GM06990 (cell line): ENCODE data around the gene RPTOR.
"Not testable (repeated sequence)": the region's sequence is repeated elsewhere in the genome, so short reads cannot be mapped to it uniquely, and the experiment has no call there.

Source experiments
- DNase-seq: peaks from one replicate; pipeline ENCODE4 v3.0.0-alpha.2; 2011; ENCODE audit not compliant: insufficient read length; ENCODE audit errors: extremely low read depth
- H3K27me3 ChIP-seq: replicated peaks from 2 replicates; pipeline ENCODE4 v1.6.0; 2011; ENCODE audit warnings: low read length; ENCODE audit not compliant: control insufficient read depth, insufficient read depth
- H3K36me3 ChIP-seq: 2 replicates; pipeline ENCODE4 v1.5.1; 2011; ENCODE audit warnings: low read length; ENCODE audit not compliant: control insufficient read depth, insufficient read depth
- H3K4me3 ChIP-seq: replicated peaks from 2 replicates; pipeline ENCODE4 v1.5.1; 2011; ENCODE audit warnings: low read depth, mild to moderate bottlenecking, control low read depth, low read length
- CTCF ChIP-seq: IDR thresholded peaks from 2 replicates; pipeline ENCODE4 v1.5.1; 2011; ENCODE audit warnings: low read length, control low read depth, mild to moderate bottlenecking, inconsistent platforms; ENCODE audit not compliant: insufficient read depth, poor library complexity, severe bottlenecking

The RPTOR gene

GRCh38 chr17:80621335-80621996 is 76.8 kb downstream of the RPTOR start:
- no peak for TF ChIP-seq CTCF
- no peak for DNase-seq
- Histone ChIP-seq H3K36me3 (no peaks in the 10 kb centered on the region; the same call in none of the 2 replicates), H3K4me3 (no peak overlapping the region), H3K27me3 (no peaks in the 10 kb centered on the region)

GRCh38 chr17:80621997-80622357 is 77.3 kb downstream of the RPTOR start:
- DNase-seq: no peak
- no peak overlapping the region for H3K4me3 ChIP-seq
- H3K36me3 ChIP-seq: no peaks in the 10 kb centered on the region; the same call in none of the 2 replicates
- H3K27me3 ChIP-seq: no peaks in the 10 kb centered on the region
- TF ChIP-seq CTCF: no peak

- Histone ChIP-seq H3K27me3 (no peaks in the 10 kb centered on the region), H3K36me3 (no peaks in the 10 kb centered on the region; the same call in 1 of the 2 replicates), H3K4me3 (no peak overlapping the region)
- DNase-seq: no peak
- TF ChIP-seq CTCF: no peak
Observed at GRCh38 chr17:80624864-80625263, 80.2 kb downstream of the RPTOR start.

- no peaks in the 10 kb centered on the region for H3K27me3 ChIP-seq
- no peak for DNase-seq
- no peak overlapping the region for H3K4me3 ChIP-seq
- TF ChIP-seq CTCF: no peak
- no peaks in the 10 kb centered on the region; the same call in 1 of the 2 replicates for H3K36me3 ChIP-seq
Observed at GRCh38 chr17:80625627-80626026, 81.0 kb downstream of the RPTOR start.

DNA sequence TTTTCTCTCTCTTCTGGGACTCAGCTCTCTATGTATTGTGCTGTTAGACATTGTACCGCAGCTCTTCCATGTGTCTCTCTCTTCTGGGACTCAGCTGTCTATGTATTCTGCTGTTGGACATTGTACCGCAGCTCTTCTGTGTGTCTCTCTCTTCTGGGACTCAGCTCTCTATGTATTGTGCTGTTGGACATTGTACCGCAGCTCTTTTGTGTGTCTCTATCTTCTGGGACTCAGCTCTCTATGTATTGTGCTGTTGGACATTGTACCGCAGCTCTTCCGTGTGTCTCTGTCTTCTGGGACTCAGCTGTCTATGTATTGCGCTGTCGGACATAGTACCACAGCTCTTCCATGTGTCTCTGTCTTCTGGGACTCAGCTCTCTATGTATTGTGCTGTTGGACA is 84.2 kb downstream of the RPTOR start:
- not testable (repeated sequence) for H3K36me3 ChIP-seq, H3K27me3 ChIP-seq, H3K4me3 ChIP-seq, DNase-seq

GRCh38 chr17:80629298-80630028 is 84.8 kb downstream of the RPTOR start:
- no peak for TF ChIP-seq CTCF
- no peaks in the 10 kb centered on the region for H3K27me3 ChIP-seq
- no peak overlapping the region for H3K4me3 ChIP-seq
- DNase-seq: no peak
- H3K36me3 ChIP-seq: peaks cover 1% of the 10 kb centered on the region; the same call in 1 of the 2 replicates
